ENCODE results near the gene PROSER3.

- TF ChIP-seq EP300 (IDR thresholded peaks at IDR 0.05) (no peak), POLR2A (IDR thresholded peaks at IDR 0.05) (no peak)
Observed at GRCh38 chr19:35718345-35719041, 39.5 kb upstream of the PROSER3 start.

Data from tibial nerve (tissue), 3 donors.